SK-N-SH (cell line): ENCODE measurements around the gene CEP41. TPM values are rescaled to one million over a fixed set of nuclear protein-coding genes. Genes with fewer than 3 reads are reported as not detected.

Experiments
- CTCF ChIA-PET: fragments of 300-600, 350-600 bp; formaldehyde crosslinking; extraction: SDS; loops from one replicate; lab custom pipeline; 2021; lab: Yijun Ruan, JAX
- POLR2A ChIA-PET: fragments of 350-600 bp; sonication (Branson Sonifier 250); formaldehyde crosslinking; extraction: SDS; loops from one replicate; lab custom pipeline; 2020; ENCODE audit warnings: antibody characterized with exemption, inconsistent platforms; lab: Yijun Ruan, JAX
- DNase-seq: peaks from one replicate; pipeline ENCODE4 v3.0.0; 2012
- H2AFZ ChIP-seq: fragments of 200-600 bp; sonication (generic); 2 replicates; pipeline ENCODE4 v1.8.1; 2016; ENCODE audit warnings: antibody characterized with exemption, mild to moderate bottlenecking, low read depth
- H3F3A ChIP-seq: fragments of 200-600 bp; sonication (generic); replicated peaks from 2 replicates; pipeline ENCODE3; 2016; ENCODE audit warnings: antibody characterized with exemption, mild to moderate bottlenecking; ENCODE audit not compliant: insufficient read depth
- H3K27ac ChIP-seq, 2 experiments: fragments of 200-500 bp in 1 of 2; fragments of 200-600 bp in 1 of 2; sonication (Bioruptor generic) in 1 of 2; sonication (generic), shearing (Covaris generic) in 1 of 2; 2 replicates each; pipeline versions ENCODE4 v1.5.1 to v1.6.1; 2014 to 2016; ENCODE audit warnings: low read depth in 2 of 2, inconsistent platforms in 1 of 2, low read length in 1 of 2, mild to moderate bottlenecking in 1 of 2, mixed read lengths in 1 of 2
- H3K27me3 ChIP-seq: fragments of 200-600 bp; sonication (generic), shearing (Covaris generic); 2 replicates; pipeline ENCODE4 v1.6.1; 2016; ENCODE audit warnings: mixed run types; ENCODE audit not compliant: insufficient read depth
- H3K36me3 ChIP-seq, 2 experiments: fragments of 200-500 bp in 1 of 2; fragments of 200-600 bp in 1 of 2; sonication (Bioruptor generic) in 1 of 2; sonication (generic) in 1 of 2; replicated peaks in 1 of 2; 2 replicates each; pipeline versions ENCODE3 to v1.5.1; 2014 to 2016; ENCODE audit warnings: low read length in 1 of 2, mild to moderate bottlenecking in 1 of 2; ENCODE audit not compliant: insufficient read depth in 2 of 2, control insufficient read depth in 1 of 2
- H3K4me1 ChIP-seq, 2 experiments: fragments of 200-500 bp in 1 of 2; fragments of 200-600 bp in 1 of 2; sonication (Bioruptor generic) in 1 of 2; sonication (generic), shearing (Covaris generic) in 1 of 2; 2 replicates each; pipeline versions ENCODE4 v1.5.1 to v1.6.1; 2014 to 2016; ENCODE audit warnings: low read depth in 1 of 2, low read length in 1 of 2, mixed run types in 1 of 2; ENCODE audit not compliant: insufficient read depth in 2 of 2, control insufficient read depth in 1 of 2
- H3K4me2 ChIP-seq: fragments of 200-600 bp; sonication (generic), shearing (Covaris generic); 2 replicates; pipeline ENCODE4 v1.6.1; 2017; ENCODE audit warnings: mixed run types
- H3K4me3 ChIP-seq, 2 experiments: fragments of 200-500 bp in 1 of 2; fragments of 200-600 bp in 1 of 2; sonication (Bioruptor generic) in 1 of 2; sonication (generic), shearing (Covaris generic) in 1 of 2; 2 replicates each; pipeline versions ENCODE4 v1.5.1 to v1.8.1; 2014 to 2016; ENCODE audit warnings: low read depth in 2 of 2, inconsistent platforms in 1 of 2, low read length in 1 of 2, mild to moderate bottlenecking in 1 of 2, mixed read lengths in 1 of 2, moderate library complexity in 1 of 2
- H3K79me2 ChIP-seq: fragments of 200-600 bp; sonication (generic); 2 replicates; pipeline ENCODE4 v1.8.1; 2017; ENCODE audit warnings: mild to moderate bottlenecking; ENCODE audit not compliant: insufficient read depth
- H3K9ac ChIP-seq: fragments of 200-600 bp; sonication (generic); 2 replicates; pipeline ENCODE4 v1.6.1; 2017; ENCODE audit warnings: mixed run types
- H3K9me2 ChIP-seq: fragments of 200-600 bp; sonication (generic); 2 replicates; pipeline ENCODE4 v1.6.1; 2017; ENCODE audit warnings: mixed run types
- H3K9me3 ChIP-seq: fragments of 200-600 bp; sonication (generic); 2 replicates; pipeline ENCODE4 v1.6.1; 2017; ENCODE audit warnings: mixed run types, mild to moderate bottlenecking, moderate library complexity
- H4K20me1 ChIP-seq: fragments of 200-600 bp; sonication (generic); 2 replicates; pipeline ENCODE4 v1.6.1; 2017; ENCODE audit warnings: mild to moderate bottlenecking, mixed run types; ENCODE audit not compliant: insufficient read depth
- EP300 ChIP-seq, 2 experiments: IDR thresholded peaks; 2 replicates each; pipeline versions ENCODE4 v1.4.0 to v1.6.1; 2012; ENCODE audit warnings: borderline replicate concordance in 1 of 2, low read depth in 1 of 2, low read length in 1 of 2
- FOXM1 ChIP-seq: IDR thresholded peaks from 2 replicates; pipeline ENCODE4 v1.4.0; 2012; ENCODE audit warnings: low read depth, mild to moderate bottlenecking
- IRF3 ChIP-seq: fragments of 150-350 bp; IDR thresholded peaks from 2 replicates; pipeline ENCODE4 v1.6.1; 2016; ENCODE audit warnings: mild to moderate bottlenecking, low read depth, low read length
- JUND ChIP-seq: IDR thresholded peaks from 2 replicates; pipeline ENCODE4 v1.4.0; 2012
- MAX ChIP-seq: IDR thresholded peaks from 2 replicates; pipeline ENCODE4 v1.4.0; 2012; ENCODE audit warnings: low read depth
- MEF2A ChIP-seq: IDR thresholded peaks from 2 replicates; pipeline ENCODE4 v1.4.0; 2012; ENCODE audit warnings: low read depth, borderline replicate concordance
- NFIC ChIP-seq: IDR thresholded peaks from 2 replicates; pipeline ENCODE4 v1.4.0; 2012; ENCODE audit warnings: borderline replicate concordance
- RCOR1 ChIP-seq: fragments of 150-350 bp; IDR thresholded peaks from 2 replicates; pipeline ENCODE4 v1.6.1; 2017; ENCODE audit warnings: antibody characterized with exemption, low read length
- REST ChIP-seq: IDR thresholded peaks from 2 replicates; pipeline ENCODE4 v1.6.1; 2012; ENCODE audit warnings: mild to moderate bottlenecking, low read depth, low read length, moderate library complexity
- RXRA ChIP-seq: IDR thresholded peaks from 2 replicates; pipeline ENCODE4 v1.4.0; 2012; ENCODE audit warnings: low read depth, mild to moderate bottlenecking, borderline replicate concordance
- USF2 ChIP-seq: fragments of 150-350 bp; IDR thresholded peaks from 2 replicates; pipeline ENCODE4 v1.6.1; 2017; ENCODE audit warnings: antibody characterized with exemption, low read length, low read depth, borderline replicate concordance
- WGBS: methylation state at CpG from one replicate; pipeline ENCODE4 v1.1.6; 2017; ENCODE audit warnings: low lambda C conversion rate; 5-methylcytosine and 5-hydroxymethylcytosine counted together
- polyA plus RNA-seq, 3 experiments: library from polyadenylated mRNA; depleted of rRNA; stranded (reverse); fragments of >200 nt; gene quantifications; 2 replicates each; pipeline ENCODE4 v1.2.3, GENCODE V29; 2012

Gene CEP41
- polyA plus RNA-seq, 1 of the 3 experiments (the other 2 are of a cell fraction): 20.9 TPM

GRCh38 chr7:130468612-130469011 lies 27.8 kb upstream of the CEP41 start:
- Histone ChIP-seq H2AFZ (no peak overlapping the region), H4K20me1 (no peaks in the 10 kb centered on the region), H3K79me2 (no peaks in the 10 kb centered on the region), H3K9ac (no peak overlapping the region), H3K4me3 (no peak overlapping the region), H3K4me1 (no peaks in the 10 kb centered on the region), H3K27ac (no peak overlapping the region), H3K9me3 (no peaks in the 10 kb centered on the region), H3K27me3 (no peaks in the 10 kb centered on the region), H3F3A (no peaks in the 10 kb centered on the region), H3K4me2 (no peak overlapping the region), H3K9me2 (no peaks in the 10 kb centered on the region), H3K36me3 (no peaks in the 10 kb centered on the region)
- DNase-seq: no peak
- CTCF ChIA-PET: no interaction called here
- POLR2A ChIA-PET: interaction anchor here (0.6 kb wide), 1 partner anchor 18 kb away, joined by 4 read pairs; no protein-coding TSS in a partner anchor
- no peak for TF ChIP-seq RXRA
- no peak for TF ChIP-seq JUND
- TF ChIP-seq EP300 (IDR thresholded peaks at IDR 0.05; ENCODE audit: borderline replicate concordance in 1 of 2, low read depth in 1 of 2, low read length in 1 of 2): no peak
- TF ChIP-seq REST: no peak
- TF ChIP-seq USF2: no peak
- no peak for TF ChIP-seq MAX
- TF ChIP-seq NFIC: no peak
- TF ChIP-seq MEF2A: no peak
- no peak for TF ChIP-seq FOXM1
- TF ChIP-seq RCOR1: no peak
- TF ChIP-seq IRF3: no peak
- 26% methylated on average over 1 of the region's 1 CpG for WGBS
